HG02970 (cell line): ENCODE results near the gene LDLRAD4.

Experiments
- ATAC-seq: cut with Tn5 transposase; IDR thresholded peaks from one replicate; pipeline ENCODE4 v1.9.1; 2021; ENCODE audit warnings: mild to moderate bottlenecking, moderate library complexity, moderate number of reproducible peaks; ENCODE audit not compliant: unreplicated experiment, low FRiP score

The LDLRAD4 gene

GRCh38 chr18:13437796-13438506, 219.4 kb downstream of the LDLRAD4 start:
- ATAC-seq: no peak

GRCh38 chr18:13438507-13439056, 220.0 kb downstream of the LDLRAD4 start:
- no peak for ATAC-seq

DNA sequence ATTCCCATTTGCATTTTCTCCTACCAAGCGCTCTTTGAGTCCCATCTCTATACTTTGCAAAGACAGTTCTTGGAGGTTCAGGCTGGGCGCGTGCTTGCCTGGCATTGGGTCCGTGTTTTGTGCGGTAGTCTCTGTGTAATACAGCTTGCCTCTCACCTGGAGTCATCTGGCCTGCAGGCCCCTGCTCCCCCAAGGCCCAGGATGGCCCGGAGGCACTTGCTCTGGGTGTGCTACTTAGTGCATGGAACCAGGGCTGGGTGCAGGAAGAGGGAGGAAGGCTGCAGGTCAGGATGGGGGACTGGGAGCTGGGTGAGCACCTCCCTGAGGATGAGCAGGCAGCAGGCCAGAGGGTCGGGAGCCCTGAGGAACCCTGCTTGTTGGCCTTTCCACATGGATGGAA, 220.9 kb downstream of the LDLRAD4 start:
- no peak for ATAC-seq

DNA sequence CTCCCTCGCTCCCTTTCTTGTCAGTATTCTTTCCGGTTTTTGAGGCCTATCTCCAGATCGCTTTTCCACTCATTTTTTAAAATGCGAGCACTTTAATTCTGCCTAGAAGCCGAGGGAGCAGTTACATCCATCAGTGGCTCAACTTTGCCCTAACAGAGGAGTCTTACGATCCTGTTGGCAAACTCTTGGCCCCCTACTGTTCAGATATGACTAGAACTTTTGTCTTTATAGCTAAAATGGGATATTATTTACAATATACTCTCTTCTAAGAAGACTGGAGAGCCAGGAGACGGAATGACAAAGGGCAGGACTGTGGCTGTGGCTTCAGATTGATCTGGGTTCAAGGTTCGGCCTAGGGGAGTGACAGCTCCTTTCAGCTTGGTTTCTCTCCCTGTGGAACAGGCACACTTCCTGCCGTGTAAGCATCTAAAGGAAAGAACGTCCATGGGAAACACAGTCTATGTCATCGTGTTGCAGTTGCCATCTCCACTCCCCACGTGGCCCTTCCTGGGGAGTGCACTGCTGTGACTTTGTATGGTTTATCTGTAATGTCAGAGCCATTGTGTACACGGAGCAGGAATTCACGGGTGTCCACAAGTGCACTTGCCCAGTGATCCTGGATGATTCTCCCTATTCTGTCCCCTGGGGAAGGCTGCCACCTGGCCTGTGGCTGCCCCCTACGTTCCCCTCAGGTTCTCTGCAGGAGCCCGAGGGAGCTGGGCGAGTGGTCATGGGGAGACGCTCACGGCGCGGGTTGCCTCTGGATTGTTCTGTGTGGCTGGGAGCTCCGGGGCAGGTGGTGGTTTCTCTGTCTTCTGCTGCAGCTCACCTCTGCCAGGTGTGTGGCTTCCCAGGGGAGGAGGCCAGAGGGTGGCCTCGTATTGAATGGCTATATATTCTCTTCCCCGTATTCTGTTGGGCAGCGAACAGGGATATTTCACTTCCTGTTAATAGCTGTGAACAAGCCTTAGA, 222.0 kb downstream of the LDLRAD4 start:
- no peak for ATAC-seq

DNA sequence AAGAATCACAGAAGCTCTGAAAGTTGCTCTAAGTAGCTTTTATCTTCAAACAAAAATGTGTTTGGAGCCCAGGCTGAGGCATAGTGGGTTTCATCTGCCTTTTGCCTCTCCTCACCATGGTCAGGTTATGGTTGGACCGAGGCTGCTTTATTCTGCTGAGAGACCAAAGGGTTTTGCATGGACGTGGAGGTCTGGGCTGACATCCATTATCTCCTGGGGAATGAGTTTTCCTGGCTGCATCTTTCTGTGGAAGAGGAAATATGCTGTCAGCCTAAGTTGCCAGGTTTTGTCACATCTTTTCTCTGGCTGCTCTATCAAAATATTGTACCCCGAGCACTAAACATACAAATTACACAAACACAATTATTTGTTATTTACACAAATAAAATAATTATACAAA, 223.2 kb downstream of the LDLRAD4 start:
- ATAC-seq: no peak

DNA sequence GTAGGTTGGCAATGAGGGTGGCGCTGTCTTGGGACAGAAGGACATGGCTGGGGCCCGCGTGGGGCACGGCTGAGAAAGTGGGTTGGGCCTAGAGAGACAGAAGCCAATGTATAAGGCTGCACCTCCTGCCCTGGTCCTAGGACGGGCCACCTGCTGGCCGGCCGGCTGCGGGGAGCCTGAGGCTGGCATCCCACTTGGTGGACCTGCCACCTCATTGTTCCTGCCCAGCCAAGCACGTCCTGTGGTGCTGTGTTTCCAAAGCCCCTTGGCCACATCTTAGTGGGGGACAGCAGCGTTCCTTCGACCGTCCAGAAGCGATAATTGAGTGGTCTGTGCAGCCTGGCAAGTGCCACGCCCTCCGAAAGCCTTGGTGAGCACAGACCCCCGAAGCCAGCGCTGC, 223.9 kb downstream of the LDLRAD4 start:
- no peak for ATAC-seq

GRCh38 chr18:13443552-13443951, 225.0 kb downstream of the LDLRAD4 start:
- ATAC-seq: no peak

- no peak for ATAC-seq
Observed at GRCh38 chr18:13444430-13445240, 226.1 kb downstream of the LDLRAD4 start.

DNA sequence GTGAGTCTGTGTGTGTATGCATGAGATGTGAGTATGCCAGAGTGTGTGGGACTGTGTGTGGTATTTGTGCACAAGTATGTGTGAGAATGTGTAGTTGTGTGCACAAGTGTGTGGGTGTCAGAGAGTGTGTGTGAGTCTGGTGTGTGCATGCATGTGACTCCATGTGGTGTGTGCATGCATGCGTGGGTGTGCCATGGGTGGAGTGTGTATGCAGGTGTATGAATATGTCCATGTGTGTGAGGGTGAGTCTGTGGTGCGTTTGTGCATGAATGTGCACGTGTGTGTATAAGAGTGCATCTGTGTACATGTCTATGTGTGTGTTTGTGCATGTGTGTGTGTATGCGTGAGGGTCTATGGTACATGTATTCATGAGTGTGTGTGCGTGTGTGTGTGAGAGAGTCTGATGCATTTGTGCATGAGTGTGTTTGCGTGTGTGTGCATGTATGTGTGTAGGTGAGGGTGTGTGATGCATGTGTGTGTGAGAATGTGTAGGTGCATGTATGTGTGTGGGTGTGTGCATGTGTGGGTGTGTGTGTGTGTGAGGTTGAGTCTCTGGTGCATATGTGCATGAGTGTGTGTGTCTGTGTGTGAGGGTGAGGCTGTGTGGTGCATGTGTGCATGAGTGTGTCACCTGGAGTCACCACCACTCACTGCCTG, 226.8 kb downstream of the LDLRAD4 start:
- ATAC-seq: no peak

DNA sequence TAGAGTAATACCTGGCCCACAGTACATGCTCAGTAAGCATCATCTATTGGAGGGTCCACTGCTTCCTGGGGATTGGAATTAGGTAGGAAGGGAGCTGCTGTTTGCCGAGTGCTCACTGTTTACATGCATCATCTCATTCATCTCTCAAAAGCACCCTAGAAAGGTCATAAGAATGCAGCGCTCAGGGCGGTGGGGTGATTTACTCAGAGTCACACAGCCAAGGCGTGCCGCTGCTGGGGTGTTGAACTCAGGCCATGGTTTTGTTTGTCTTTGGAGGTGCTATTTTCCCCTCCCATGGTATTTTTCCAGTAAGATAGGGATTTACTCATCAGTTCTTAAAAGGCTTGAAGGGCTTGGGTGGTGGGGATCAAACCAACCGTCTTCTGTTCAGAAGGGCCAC, 227.5 kb downstream of the LDLRAD4 start:
- no peak for ATAC-seq

DNA sequence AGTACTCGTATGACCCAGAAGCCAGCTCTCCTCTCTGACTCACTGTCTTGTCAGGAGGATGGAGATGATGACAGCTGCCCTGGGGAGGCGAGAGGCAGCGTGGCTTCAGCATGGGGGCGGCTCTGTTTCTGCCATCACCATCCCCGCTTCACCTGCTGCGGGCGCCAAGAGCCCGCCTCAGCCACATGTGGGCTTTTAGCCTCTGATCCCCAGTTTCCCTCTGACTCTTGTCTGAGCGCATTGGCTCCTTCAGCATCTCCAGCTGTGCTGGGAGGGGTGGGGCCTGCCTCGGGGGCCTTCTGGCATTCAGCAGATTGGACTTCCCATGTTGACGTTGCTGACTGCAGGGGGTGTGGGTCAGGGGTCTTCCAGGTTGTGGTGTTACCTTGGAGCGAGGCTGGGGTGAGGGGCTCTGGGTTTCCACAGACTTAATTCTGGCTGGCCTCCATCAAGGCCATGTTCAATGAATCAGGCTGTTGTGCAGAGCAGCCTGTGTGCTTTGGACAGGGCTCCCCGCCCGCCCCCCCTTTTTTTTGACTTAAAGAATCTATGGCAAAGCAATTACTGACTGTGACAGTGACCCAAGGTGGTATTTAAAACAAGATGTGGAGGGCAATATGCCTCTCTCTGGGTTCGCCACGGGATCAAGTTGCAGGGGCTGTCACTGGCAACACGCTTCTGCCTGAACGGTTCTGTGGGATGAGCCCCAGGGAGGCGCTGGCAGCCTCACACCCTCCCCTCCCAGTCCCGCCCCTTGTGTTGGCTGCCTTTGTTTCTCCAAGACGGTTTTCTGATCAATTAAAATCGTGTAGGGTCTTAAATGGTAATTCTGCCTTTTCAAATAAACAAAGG, 228.3 kb downstream of the LDLRAD4 start:
- ATAC-seq: no peak

- ATAC-seq: no peak
Observed at GRCh38 chr18:13447621-13448334, 229.2 kb downstream of the LDLRAD4 start.

DNA sequence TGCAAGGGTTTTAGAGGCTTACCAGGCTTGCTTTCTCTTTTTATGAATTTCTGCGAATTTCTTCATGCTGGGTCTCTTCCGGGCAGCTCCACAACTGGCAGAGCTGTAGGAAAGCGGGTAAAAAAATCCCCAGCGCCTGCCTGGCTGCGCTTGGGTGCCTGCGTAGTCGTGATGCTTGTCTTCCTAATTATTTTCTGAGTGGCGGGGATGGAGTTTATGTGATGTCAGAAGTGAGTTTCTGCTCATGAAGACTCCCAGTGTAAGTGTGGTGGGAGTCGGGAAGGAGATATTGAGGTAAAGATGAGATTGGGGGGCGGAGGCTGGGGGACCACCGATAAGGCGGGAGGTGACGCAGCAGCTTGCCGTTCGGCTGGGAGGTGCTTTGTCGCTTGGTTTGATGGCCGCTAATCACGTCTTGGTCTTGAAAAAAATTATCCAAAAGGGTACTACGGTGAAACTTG, 229.8 kb downstream of the LDLRAD4 start:
- ATAC-seq: no peak

GRCh38 chr18:13449651-13450050, 231.1 kb downstream of the LDLRAD4 start:
- ATAC-seq: no peak

DNA sequence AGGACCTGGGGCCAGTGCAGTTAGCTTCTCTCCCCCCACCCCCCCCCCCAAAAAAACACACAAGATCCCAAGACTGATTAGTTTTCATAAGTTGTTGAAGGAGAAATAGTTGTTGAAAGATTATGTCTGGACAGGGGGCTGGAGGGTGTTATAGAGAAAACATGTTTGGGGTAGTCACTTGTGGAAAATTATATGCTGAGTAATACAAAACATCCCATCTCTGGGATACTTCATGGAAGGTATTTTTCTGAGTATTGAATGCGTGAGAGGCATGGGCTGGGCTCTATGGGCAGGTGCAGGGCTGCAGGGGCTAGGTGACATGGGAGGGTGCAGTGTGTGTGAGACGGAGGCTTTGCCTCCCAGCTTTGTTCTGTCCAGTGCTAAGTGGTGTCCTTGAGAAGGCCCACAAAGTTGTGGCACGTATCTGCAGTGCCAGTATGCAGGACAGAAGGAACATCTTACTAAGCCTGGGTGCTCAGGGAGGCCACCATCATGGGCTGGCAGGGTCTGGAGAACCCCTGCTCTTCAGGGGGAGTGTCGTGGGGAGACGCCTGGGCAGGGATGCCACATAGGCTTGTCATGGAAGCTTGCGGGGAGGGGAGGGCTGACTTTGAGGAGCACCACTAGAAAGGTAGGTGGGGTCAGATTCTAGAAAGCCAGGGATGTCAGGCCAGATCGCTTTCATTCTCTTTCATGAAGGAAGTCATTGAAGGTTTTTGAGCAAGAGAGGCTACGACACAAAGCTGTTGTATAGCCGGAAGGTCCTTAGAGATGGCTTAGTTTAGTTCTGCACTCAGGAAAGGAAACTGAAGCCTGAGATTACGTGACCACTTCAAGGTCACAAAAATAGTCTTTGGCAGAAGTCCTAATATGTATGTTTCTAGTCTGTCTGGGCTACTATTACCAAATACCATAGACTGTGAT, 232.0 kb downstream of the LDLRAD4 start:
- ATAC-seq: no peak

- ATAC-seq: no peak
Observed at GRCh38 chr18:13451213-13451540, 232.6 kb downstream of the LDLRAD4 start.

DNA sequence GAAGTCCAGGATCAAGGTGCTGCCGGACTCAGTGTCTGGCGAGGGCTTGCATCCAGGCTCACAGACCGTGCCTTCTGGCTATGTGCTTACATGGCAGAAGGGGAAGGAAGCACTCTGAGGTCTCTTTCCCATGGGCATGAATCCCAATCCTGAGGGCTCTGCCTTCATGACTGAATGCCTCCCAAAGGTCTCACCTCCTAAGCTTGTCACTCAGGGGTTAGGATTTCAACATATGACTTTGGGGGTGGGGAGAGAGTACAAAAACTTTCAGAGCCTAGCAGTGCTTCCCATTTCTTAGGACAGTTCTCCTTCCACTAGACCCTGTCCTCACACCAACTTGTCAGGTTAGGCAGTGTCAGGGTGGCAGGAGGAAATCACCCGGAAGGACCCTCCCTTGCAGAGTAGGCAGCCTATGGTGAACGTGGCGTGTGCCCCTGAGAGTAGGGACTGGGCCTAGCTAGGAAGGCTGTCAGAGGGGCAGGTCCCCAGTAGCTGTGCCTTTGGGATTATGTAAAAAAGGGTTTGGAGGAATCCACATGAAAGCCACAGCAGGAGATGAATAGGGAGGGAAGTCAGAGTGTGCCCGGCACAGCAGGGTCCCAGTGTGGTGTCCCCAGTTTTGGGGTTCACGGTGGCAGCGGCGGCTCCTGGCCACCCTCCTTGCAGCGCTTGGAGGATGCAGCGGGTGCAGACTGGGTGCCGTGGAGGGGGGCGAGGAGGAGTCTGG, 233.3 kb downstream of the LDLRAD4 start:
- no peak for ATAC-seq
